GM10248 (cell line): Measurements from ENCODE around the gene CABLES2.

Source experiments
- CTCF ChIA-PET: fragments of 300-600 bp; sonication (Branson Sonifier 250); formaldehyde crosslinking; extraction: SDS; loops from one replicate; lab custom pipeline; 2021; ENCODE audit warnings: antibody characterized with exemption; lab: Yijun Ruan, JAX
- POLR2A ChIA-PET: fragments of 350-650 bp; sonication (Branson Sonifier 250); formaldehyde crosslinking; extraction: SDS; loops from one replicate; lab custom pipeline; 2020; ENCODE audit warnings: antibody characterized with exemption; lab: Yijun Ruan, JAX
- DNase-seq: peaks from one replicate; pipeline ENCODE4 v3.0.0; 2012; ENCODE audit errors: extremely low spot score
- CTCF ChIP-seq: IDR thresholded peaks from 2 replicates; pipeline ENCODE4 v1.5.1; 2012; ENCODE audit warnings: mild to moderate bottlenecking, low read depth; ENCODE audit errors: extremely low read depth, missing control alignments, control extremely low read depth

The CABLES2 gene

GRCh38 chr20:62409086-62409853, 2.2 kb upstream of the CABLES2 start:
- no peak for TF ChIP-seq CTCF
- CTCF ChIA-PET: interaction anchor here (0.7 to 2.7 kb wide), 10 partner anchors 14 to 399 kb away, joined by 3 to 12 read pairs (median 6); partner anchors contain the start of gene ADRM1
- POLR2A ChIA-PET: no interaction called here
- no peak for DNase-seq

GRCh38 chr20:62408640-62409039, 1.6 kb upstream of the CABLES2 start:
- ChIA-PET POLR2A (no interaction called here), CTCF (interaction anchor here (1.5 to 2.2 kb wide), 2 partner anchors 14 to 400 kb away, joined by 3 to 9 read pairs; no protein-coding TSS in a partner anchor)
- TF ChIP-seq CTCF: no peak
- no peak for DNase-seq

GRCh38 chr20:62408055-62408454, 970 bp upstream of the CABLES2 start:
- no peak for TF ChIP-seq CTCF
- POLR2A ChIA-PET: no interaction called here
- DNase-seq: no peak
- CTCF ChIA-PET: interaction anchor here (0.8 to 1.5 kb wide), 2 partner anchors 26 to 400 kb away, joined by 3 read pairs; no protein-coding TSS in a partner anchor

GRCh38 chr20:62406635-62407176, 379 bp downstream of the CABLES2 start:
- no peak for TF ChIP-seq CTCF
- POLR2A ChIA-PET: no interaction called here
- DNase-seq: no peak
- CTCF ChIA-PET: no interaction called here

GRCh38 chr20:62405981-62406513, 1.0 kb downstream of the CABLES2 start:
- ChIA-PET CTCF (interaction anchor here (0.6 to 1.9 kb wide), 2 partner anchors 17 to 24 kb away, joined by 4 read pairs; no protein-coding TSS in a partner anchor), POLR2A (interaction anchor here (0.6 kb wide), 1 partner anchor 237 kb away, joined by 3 read pairs; no protein-coding TSS in a partner anchor)
- no peak for TF ChIP-seq CTCF
- DNase-seq: no peak
